ENCODE results near the gene SLF2.

SLF2 gene

DNA sequence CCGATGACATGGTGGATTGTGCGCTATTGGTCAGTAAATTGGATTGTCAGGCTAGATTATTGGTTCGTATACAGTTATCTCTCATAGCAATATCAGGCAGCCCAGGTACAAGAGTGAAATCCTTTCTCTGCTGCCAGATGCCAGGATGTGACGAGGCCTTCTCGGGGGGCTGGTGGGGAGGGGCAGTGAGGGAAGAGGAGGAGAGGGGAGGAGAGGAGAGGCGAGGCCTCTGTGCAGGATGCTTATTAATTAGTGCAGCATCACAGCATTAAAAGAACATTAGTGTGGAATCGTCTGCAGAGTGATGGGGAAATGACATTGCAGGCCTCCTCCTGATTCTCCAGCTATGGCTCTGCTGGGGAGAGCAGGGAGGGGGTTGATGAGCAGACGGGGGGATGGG lies 30.5 kb upstream of the SLF2 start:
- TF ChIP-seq RAD21 (IDR thresholded peaks at IDR 0.05; ENCODE audit: low read depth) (no peak), USF1 (IDR thresholded peaks at IDR 0.05) (no peak), MAX (IDR thresholded peaks at IDR 0.05) (no peak), TAF1 (IDR thresholded peaks at IDR 0.05; ENCODE audit: low read depth) (no peak), TEAD4 (IDR thresholded peaks at IDR 0.05) (no peak)

DNA sequence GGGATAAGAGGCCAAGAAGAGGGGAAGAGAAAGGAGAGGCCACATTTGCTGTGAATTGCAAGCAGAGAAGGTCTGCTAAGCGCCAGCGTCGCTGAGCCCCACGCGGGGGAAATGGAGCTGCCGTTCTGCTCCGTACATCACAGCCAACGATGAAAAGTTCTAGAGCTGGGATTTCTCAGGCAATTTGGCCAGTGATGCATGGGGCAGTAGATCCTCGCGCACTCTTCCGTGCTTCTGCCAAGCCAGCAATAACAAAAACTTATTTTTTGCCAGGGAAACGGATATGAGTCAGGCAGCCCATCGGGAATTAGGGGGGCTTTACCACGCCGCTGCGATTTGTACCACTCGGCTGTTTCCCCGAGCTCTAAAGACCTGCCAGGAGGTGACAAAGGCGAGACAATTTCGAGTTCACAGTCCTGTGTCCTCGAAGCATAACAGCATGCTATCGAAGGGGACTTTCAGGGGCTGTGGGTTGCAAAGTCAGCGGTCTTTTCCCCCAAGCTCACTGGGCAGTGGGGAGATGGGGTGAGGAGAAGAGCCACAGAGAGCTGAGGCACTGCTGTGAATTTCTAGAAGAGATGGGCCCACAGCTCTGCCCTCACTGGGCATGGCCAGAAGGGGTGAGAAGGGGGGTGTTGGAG lies 30.0 kb upstream of the SLF2 start:
- TF ChIP-seq TAF1 (IDR thresholded peaks at IDR 0.05; ENCODE audit: low read depth) = no peak
- no peak for TF ChIP-seq CREB1 (IDR thresholded peaks at IDR 0.05; ENCODE audit: low read depth)
- TF ChIP-seq TCF12 (IDR thresholded peaks at IDR 0.05; ENCODE audit: low read depth) = no peak
- TF ChIP-seq REST (IDR thresholded peaks at IDR 0.05; ENCODE audit: low read depth) = no peak
- TF ChIP-seq EP300 (IDR thresholded peaks at IDR 0.05; ENCODE audit: borderline replicate concordance) = no peak
- TF ChIP-seq ZBTB7A (IDR thresholded peaks at IDR 0.05; ENCODE audit: low read depth) = no peak
- no peak for TF ChIP-seq RAD21 (IDR thresholded peaks at IDR 0.05; ENCODE audit: low read depth)
- no peak for TF ChIP-seq TEAD4 (IDR thresholded peaks at IDR 0.05)
- no peak for TF ChIP-seq CEBPB (IDR thresholded peaks at IDR 0.05)
- no peak for TF ChIP-seq MAX (IDR thresholded peaks at IDR 0.05)
- no peak for TF ChIP-seq YY1 (IDR thresholded peaks at IDR 0.05; ENCODE audit: low read depth)
- no peak for TF ChIP-seq EGR1 (IDR thresholded peaks at IDR 0.05)
- TF ChIP-seq USF1 (IDR thresholded peaks at IDR 0.05) = no peak
- TF ChIP-seq NFIC (IDR thresholded peaks at IDR 0.05) = no peak
- TF ChIP-seq FOXM1 (IDR thresholded peaks at IDR 0.05; ENCODE audit: borderline replicate concordance, low read depth) = no peak

DNA sequence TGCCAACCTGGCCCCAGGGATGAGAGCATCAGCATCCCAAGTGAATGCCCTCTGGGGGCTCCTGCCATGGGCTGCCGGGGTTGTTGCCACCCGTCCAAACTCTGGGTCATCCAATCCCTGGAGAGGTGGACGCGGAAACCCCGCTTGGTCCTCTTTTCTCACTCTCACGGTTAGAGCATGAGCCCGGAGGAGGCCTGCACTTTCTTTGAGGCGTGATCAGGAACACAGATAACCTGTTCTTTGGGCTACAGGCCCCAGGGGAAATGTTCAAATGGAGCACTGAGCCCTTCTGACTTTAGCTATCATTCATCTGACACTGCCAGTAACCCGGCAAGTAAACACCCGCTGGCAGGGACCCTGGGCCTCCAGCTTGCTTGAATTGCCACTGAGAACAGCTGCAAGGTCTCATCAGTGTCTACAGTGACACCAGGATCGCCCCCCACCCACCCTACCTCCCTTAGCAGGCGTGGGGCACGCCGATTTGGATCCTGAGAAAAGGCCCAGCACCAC lies 29.4 kb upstream of the SLF2 start:
- TF ChIP-seq TAF1 (IDR thresholded peaks at IDR 0.05; ENCODE audit: low read depth) (no peak), MAX (IDR thresholded peaks at IDR 0.05) (no peak), NFIC (IDR thresholded peaks at IDR 0.05) (no peak), RAD21 (IDR thresholded peaks at IDR 0.05; ENCODE audit: low read depth) (no peak), ZBTB7A (IDR thresholded peaks at IDR 0.05; ENCODE audit: low read depth) (no peak), REST (IDR thresholded peaks at IDR 0.05; ENCODE audit: low read depth) (no peak), EGR1 (IDR thresholded peaks at IDR 0.05) (no peak)

- TF ChIP-seq EGR1 (IDR thresholded peaks at IDR 0.05) (no peak), CEBPB (IDR thresholded peaks at IDR 0.05) (no peak), RAD21 (IDR thresholded peaks at IDR 0.05; ENCODE audit: low read depth) (no peak), NFIC (IDR thresholded peaks at IDR 0.05) (no peak), YY1 (IDR thresholded peaks at IDR 0.05; ENCODE audit: low read depth) (no peak), MAX (IDR thresholded peaks at IDR 0.05) (no peak), EP300 (IDR thresholded peaks at IDR 0.05; ENCODE audit: borderline replicate concordance) (no peak), FOXM1 (IDR thresholded peaks at IDR 0.05; ENCODE audit: borderline replicate concordance, low read depth) (no peak), ZBTB7A (IDR thresholded peaks at IDR 0.05; ENCODE audit: low read depth) (no peak), USF1 (IDR thresholded peaks at IDR 0.05) (no peak), CREB1 (IDR thresholded peaks at IDR 0.05; ENCODE audit: low read depth) (no peak), REST (IDR thresholded peaks at IDR 0.05; ENCODE audit: low read depth) (no peak), TAF1 (IDR thresholded peaks at IDR 0.05; ENCODE audit: low read depth) (no peak), TEAD4 (IDR thresholded peaks at IDR 0.05) (no peak), TCF12 (IDR thresholded peaks at IDR 0.05; ENCODE audit: low read depth) (no peak)
These were observed 26.7 kb upstream of the SLF2 start for GRCh38 chr10:100886091-100886490.
